Cardiac fibroblast (primary cell): Measurements from ENCODE around the gene VEZT.
A peak's percentile ranks its signal among the peaks of the same experiment; 100 is the strongest.

Source experiments
- DNase-seq, 2 donors: peaks; one replicate each; pipeline versions ENCODE4 v3.0.0 to v3.0.0-alpha.2; 2010; ENCODE audit warnings: low read depth in 2 of 2
- H3K4me3 ChIP-seq, 2 donors: replicated peaks in 1 of 2; 1 replicate in 1 of 2; 2 replicates in 1 of 2; pipeline ENCODE4 v1.5.1; 2011; ENCODE audit warnings: low read depth in 2 of 2, low read length in 2 of 2, mild to moderate bottlenecking in 2 of 2, moderate library complexity in 1 of 2
- CTCF ChIP-seq: IDR thresholded peaks from one replicate; pipeline ENCODE4 v1.5.1; 2011; ENCODE audit warnings: low read depth, mild to moderate bottlenecking, low read length, inconsistent platforms

VEZT gene

GRCh38 chr12:95325501-95325900, 107.9 kb downstream of the VEZT start:
- DNase-seq: no peak
- no peak for TF ChIP-seq CTCF

GRCh38 chr12:95326445-95326844, 108.8 kb downstream of the VEZT start:
- no peak overlapping the region for H3K4me3 ChIP-seq
- peak; percentile 34 to 74 for DNase-seq
- TF ChIP-seq CTCF: no peak

More at GRCh38 chr12:95325501-95325900, 107.9 kb downstream of the VEZT start:
- H3K4me3 ChIP-seq: no peak overlapping the region

- TF ChIP-seq CTCF: no peak
- no peak for DNase-seq
- H3K4me3 ChIP-seq: no peak overlapping the region
Observed at GRCh38 chr12:95326855-95327254, 109.2 kb downstream of the VEZT start.

GRCh38 chr12:95328708-95329107, 111.1 kb downstream of the VEZT start:
- no peak for TF ChIP-seq CTCF
- H3K4me3 ChIP-seq: no peak overlapping the region
- DNase-seq: no peak

GRCh38 chr12:95335948-95336347, 118.3 kb downstream of the VEZT start:
- no peak for TF ChIP-seq CTCF
- no peak overlapping the region for H3K4me3 ChIP-seq
- no peak for DNase-seq

- peak; percentile 93 for TF ChIP-seq CTCF
- H3K4me3 ChIP-seq: no peak overlapping the region
- peak; percentile 89 to 93 for DNase-seq
Observed at GRCh38 chr12:95336387-95337067, 118.9 kb downstream of the VEZT start.

GRCh38 chr12:95337146-95337545, 119.5 kb downstream of the VEZT start:
- H3K4me3 ChIP-seq: no peak overlapping the region
- no peak for TF ChIP-seq CTCF
- peak in 1 of 2 donors; percentile 26 for DNase-seq
